ENCODE data around the gene SERPINE3.

The SERPINE3 gene

DNA sequence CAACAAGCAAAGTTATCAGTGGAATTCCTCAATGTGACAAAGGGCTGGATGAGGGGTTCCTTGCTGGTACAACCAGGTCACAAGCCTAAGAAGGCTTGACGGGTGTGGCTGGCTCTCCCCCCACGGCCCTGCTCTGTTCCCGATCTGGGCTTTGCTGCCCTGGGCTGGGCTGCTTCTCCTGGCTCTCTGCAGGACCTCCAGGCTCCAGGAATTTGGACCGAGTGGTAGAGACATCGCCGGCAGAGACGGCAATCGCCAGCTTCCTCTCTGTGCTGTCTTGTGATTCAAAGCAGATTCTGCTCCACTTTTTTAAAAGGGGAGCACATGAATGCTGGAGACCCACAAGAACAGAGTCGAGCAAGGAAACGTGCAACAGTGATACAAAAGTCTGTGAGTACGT is at the start of gene SERPINE3:
SERPINE3 (plus strand) TSS at position 338 of the 400 bp plus-strand sequence. CDS start 1,401 bp downstream, outside the sequence.
- TF ChIP-seq FOXP2 (optimal IDR thresholded peaks at IDR 0.05; ENCODE audit: control extremely low read depth, extremely low read length, insufficient read depth) (no peak), EZH2 (IDR thresholded peaks at IDR 0.05) (no peak), POLR2AphosphoS5 (IDR thresholded peaks at IDR 0.05; ENCODE audit: borderline replicate concordance, low read depth, low read length) (no peak)
- DNase-seq (ENCODE audit: low read depth, low spot score): no peak
- no peaks in the 10 kb centered on the region for H3K36me3 ChIP-seq (ENCODE audit: insufficient read depth, low read length)
- H3K9ac ChIP-seq (ENCODE audit: insufficient read length): no peak within 1 kb of the TSS
- H3K4me3 ChIP-seq: no peak within 1 kb of the TSS
- no peak within 1 kb of the TSS for H3K27ac ChIP-seq
- H3K9me3 ChIP-seq (ENCODE audit: low read depth, low read length): no peaks in the 10 kb centered on the region

DNA sequence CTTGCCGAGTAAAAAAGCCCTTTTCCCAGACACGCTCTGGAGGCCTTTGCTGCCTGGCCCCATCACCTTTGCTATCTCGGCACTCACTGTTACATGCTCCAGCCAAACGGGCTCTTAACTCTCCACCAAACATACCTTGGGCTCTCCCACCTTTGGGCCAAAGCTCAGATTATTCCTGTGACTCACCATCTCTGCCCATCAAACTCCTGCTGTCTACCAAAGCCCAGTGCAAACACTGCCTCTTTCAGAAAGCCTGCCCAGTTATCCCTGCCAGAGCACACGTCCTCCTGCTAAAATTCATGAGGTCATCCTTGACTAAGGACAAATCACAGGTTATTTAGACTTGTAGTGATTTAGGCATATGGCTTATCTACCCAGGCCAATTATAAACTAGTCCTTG is 48.1 kb upstream of the SERPINE3 start:
- no peak for TF ChIP-seq EZH2 (IDR thresholded peaks at IDR 0.05)
- no peak for TF ChIP-seq POLR2AphosphoS5 (IDR thresholded peaks at IDR 0.05; ENCODE audit: borderline replicate concordance, low read depth, low read length)
- TF ChIP-seq FOXP2 (optimal IDR thresholded peaks at IDR 0.05; ENCODE audit: control extremely low read depth, extremely low read length, insufficient read depth): no peak
- Histone ChIP-seq H3K36me3 (ENCODE audit: insufficient read depth, low read length) (no peaks in the 10 kb centered on the region), H3K4me3 (no peak overlapping the region), H3K9me3 (ENCODE audit: low read depth, low read length) (no peaks in the 10 kb centered on the region), H3K27ac (no peak overlapping the region), H3K9ac (ENCODE audit: insufficient read length) (no peak overlapping the region)
- DNase-seq (ENCODE audit: low read depth, low spot score): no peak

DNA sequence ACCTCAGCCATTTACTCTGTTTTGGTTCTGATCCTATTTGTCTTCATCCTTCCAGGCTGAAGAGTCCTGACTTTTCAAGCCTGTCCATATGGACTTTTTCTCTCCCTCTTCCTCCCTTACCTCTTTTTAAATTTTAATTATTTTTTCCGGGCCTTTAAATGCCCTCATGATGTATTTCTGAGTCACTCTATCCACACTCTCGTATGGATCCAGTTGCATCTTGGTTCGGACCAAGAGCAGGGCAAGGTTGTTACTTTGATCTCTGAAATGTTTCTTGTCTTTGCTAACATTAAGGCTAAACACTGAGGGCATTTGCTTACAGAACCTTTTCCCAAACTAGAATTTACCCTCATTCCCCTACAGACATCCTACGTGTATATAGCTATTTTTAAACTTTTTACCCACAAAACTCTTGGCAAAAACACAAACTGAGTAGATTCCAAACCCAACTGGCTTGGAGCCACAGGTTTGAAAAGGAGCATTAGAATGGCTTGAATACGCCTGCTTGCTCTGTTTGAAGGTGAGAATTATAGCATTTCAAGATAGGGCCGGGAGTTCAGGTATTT is 47.4 kb upstream of the SERPINE3 start:
- Histone ChIP-seq H3K36me3 (ENCODE audit: insufficient read depth, low read length) (no peaks in the 10 kb centered on the region), H3K27ac (no peak overlapping the region), H3K9ac (ENCODE audit: insufficient read length) (no peak overlapping the region), H3K4me3 (no peak overlapping the region), H3K9me3 (ENCODE audit: low read depth, low read length) (no peaks in the 10 kb centered on the region)
- no peak for DNase-seq (ENCODE audit: low read depth, low spot score)
- TF ChIP-seq EZH2 (IDR thresholded peaks at IDR 0.05) (no peak), FOXP2 (optimal IDR thresholded peaks at IDR 0.05; ENCODE audit: control extremely low read depth, extremely low read length, insufficient read depth) (no peak), POLR2AphosphoS5 (IDR thresholded peaks at IDR 0.05; ENCODE audit: borderline replicate concordance, low read depth, low read length) (no peak)

DNA sequence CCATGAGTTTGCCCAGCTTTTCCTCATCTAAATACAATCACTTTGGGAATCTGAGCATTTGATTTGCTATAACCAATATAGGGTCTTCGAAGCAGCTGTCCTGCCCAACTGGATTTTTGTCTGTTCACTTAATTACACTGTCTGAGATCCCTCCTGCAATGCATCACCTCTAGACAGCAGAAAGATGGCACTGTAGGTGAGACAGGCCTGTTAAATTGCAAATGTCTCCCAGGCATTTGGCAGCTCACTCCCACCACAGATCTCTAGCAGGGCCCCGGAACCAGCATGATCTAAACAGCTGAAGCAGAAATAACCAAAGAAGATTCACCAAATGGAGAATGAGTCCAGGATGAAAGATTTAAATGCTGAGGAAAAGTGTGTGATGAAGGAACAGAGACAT is 41.9 kb upstream of the SERPINE3 start:
- Histone ChIP-seq H3K9me3 (ENCODE audit: low read depth, low read length) (no peaks in the 10 kb centered on the region), H3K4me3 (no peak overlapping the region), H3K9ac (ENCODE audit: insufficient read length) (no peak overlapping the region), H3K27ac (no peak overlapping the region), H3K36me3 (ENCODE audit: insufficient read depth, low read length) (no peaks in the 10 kb centered on the region)
- DNase-seq (ENCODE audit: low read depth, low spot score): no peak
- TF ChIP-seq POLR2AphosphoS5 (IDR thresholded peaks at IDR 0.05; ENCODE audit: borderline replicate concordance, low read depth, low read length): no peak
- TF ChIP-seq FOXP2 (optimal IDR thresholded peaks at IDR 0.05; ENCODE audit: control extremely low read depth, extremely low read length, insufficient read depth): no peak
- TF ChIP-seq EZH2 (IDR thresholded peaks at IDR 0.05): no peak

DNA sequence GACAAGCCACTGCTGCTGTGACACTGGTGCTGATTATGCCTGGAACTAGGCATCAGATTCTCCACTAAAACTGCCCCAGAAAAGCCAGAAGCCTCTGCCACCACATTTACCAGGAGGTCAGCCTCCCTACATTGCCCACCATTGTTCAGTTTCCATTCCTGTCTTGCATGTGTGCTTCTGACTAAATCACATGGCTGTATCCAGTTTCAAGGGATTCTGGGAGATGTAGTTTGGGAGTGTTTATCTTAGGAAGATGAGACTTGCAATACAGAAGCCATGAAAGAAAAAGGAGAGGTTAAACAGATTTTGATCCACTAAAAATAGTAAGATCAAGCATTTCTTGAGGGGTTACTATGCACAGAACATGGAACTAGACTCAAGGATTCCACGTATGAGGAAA is 40.7 kb upstream of the SERPINE3 start:
- no peaks in the 10 kb centered on the region for H3K36me3 ChIP-seq (ENCODE audit: insufficient read depth, low read length)
- H3K9me3 ChIP-seq (ENCODE audit: low read depth, low read length): no peaks in the 10 kb centered on the region
- H3K9ac ChIP-seq (ENCODE audit: insufficient read length): no peak overlapping the region
- no peak for TF ChIP-seq POLR2AphosphoS5 (IDR thresholded peaks at IDR 0.05; ENCODE audit: borderline replicate concordance, low read depth, low read length)
- TF ChIP-seq FOXP2 (optimal IDR thresholded peaks at IDR 0.05; ENCODE audit: control extremely low read depth, extremely low read length, insufficient read depth): no peak
- no peak for TF ChIP-seq EZH2 (IDR thresholded peaks at IDR 0.05)
- no peak overlapping the region for H3K27ac ChIP-seq
- no peak for DNase-seq (ENCODE audit: low read depth, low spot score)
- H3K4me3 ChIP-seq: no peak overlapping the region

DNA sequence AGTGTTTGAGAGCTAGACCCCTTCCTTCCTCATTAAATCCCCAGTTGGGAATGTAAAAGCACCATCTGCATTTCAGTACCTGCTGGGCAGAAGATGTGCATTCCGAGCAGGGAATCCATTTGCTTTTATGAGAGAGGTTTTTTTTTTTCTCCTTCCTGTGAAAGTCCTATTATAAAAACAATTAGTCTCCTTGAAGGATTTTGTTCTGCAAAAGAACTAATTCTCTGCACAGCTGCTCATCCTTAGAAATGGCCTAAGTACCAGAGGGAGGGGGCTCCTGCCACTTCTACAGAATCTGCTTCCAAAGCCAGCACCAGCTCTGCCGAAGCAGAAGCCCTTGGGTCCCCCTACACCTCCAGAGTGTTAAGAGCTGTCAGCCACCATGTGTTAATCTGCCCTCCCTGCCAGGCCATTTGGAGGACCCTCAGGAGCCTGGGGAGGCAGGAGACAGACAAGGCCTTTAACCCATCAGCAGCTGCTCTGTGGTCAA is 36.4 kb upstream of the SERPINE3 start:
- H3K9me3 ChIP-seq (ENCODE audit: low read depth, low read length): no peaks in the 10 kb centered on the region
- H3K4me3 ChIP-seq: no peak overlapping the region
- no peak overlapping the region for H3K27ac ChIP-seq
- TF ChIP-seq POLR2AphosphoS5 (IDR thresholded peaks at IDR 0.05; ENCODE audit: borderline replicate concordance, low read depth, low read length) (no peak), FOXP2 (optimal IDR thresholded peaks at IDR 0.05; ENCODE audit: control extremely low read depth, extremely low read length, insufficient read depth) (no peak), EZH2 (IDR thresholded peaks at IDR 0.05) (no peak)
- H3K36me3 ChIP-seq (ENCODE audit: insufficient read depth, low read length): no peaks in the 10 kb centered on the region
- no peak overlapping the region for H3K9ac ChIP-seq (ENCODE audit: insufficient read length)
- DNase-seq (ENCODE audit: low read depth, low spot score): no peak

DNA sequence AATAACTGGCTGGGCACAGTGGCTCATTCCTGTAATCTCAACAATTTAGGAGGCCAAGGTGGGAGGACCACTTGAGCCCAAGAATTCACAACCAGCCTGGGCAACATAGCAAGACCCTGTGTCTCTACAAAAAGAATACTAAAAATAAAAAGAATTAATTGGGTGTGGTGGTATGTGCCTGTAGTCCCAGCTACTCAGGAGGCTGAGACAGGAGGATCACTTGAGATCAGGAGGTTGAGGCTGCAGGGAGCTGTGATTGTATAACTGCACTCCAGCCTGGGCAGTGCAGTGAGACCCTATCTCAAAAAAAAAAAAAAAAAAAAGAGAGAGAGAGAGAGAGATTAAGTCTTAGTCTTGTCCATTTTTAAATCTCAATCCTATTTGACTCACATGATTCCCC is 35.6 kb upstream of the SERPINE3 start:
- Histone ChIP-seq H3K9me3 (ENCODE audit: low read depth, low read length) (no peaks in the 10 kb centered on the region), H3K4me3 (no peak overlapping the region), H3K36me3 (ENCODE audit: insufficient read depth, low read length) (no peaks in the 10 kb centered on the region), H3K27ac (no peak overlapping the region), H3K9ac (ENCODE audit: insufficient read length) (no peak overlapping the region)
- TF ChIP-seq FOXP2 (optimal IDR thresholded peaks at IDR 0.05; ENCODE audit: control extremely low read depth, extremely low read length, insufficient read depth) (no peak), POLR2AphosphoS5 (IDR thresholded peaks at IDR 0.05; ENCODE audit: borderline replicate concordance, low read depth, low read length) (no peak), EZH2 (IDR thresholded peaks at IDR 0.05) (no peak)
- DNase-seq (ENCODE audit: low read depth, low spot score): no peak

DNA sequence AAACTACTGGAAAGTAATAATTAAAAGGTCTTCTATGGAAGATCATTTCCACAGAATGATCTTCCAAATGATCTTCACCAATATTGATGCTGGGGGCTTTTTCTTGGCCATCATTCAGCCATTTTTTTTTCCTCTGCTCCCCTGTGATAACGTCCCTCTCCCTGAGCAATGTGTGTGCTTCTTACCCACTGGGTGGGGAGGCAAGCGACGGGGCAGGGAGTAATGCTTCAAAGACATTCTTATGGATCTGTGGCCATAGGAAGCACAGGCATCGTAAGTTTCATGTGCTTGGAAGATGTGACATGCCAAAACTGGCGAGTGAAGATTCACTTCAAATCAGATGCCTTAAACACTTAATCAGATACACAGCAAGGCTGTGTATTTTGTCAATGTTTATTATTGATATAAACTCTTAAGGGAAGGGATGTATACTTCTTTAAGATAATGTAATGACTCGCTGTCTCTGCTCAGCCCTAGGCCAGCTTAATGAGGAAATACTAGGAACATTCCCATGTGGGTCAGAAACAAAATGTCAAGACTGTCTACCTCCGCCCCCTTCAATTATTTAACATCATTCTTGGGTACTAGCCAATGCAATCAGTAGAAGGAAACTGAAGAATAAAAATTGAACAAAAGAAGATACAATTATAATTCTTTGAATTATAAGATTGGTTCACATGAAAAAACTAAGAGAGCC is 34.1 kb upstream of the SERPINE3 start:
- Histone ChIP-seq H3K4me3 (no peak overlapping the region), H3K9ac (ENCODE audit: insufficient read length) (no peak overlapping the region), H3K27ac (no peak overlapping the region), H3K36me3 (ENCODE audit: insufficient read depth, low read length) (no peaks in the 10 kb centered on the region), H3K9me3 (ENCODE audit: low read depth, low read length) (no peaks in the 10 kb centered on the region)
- DNase-seq (ENCODE audit: low read depth, low spot score): no peak
- TF ChIP-seq FOXP2 (optimal IDR thresholded peaks at IDR 0.05; ENCODE audit: control extremely low read depth, extremely low read length, insufficient read depth): no peak
- TF ChIP-seq POLR2AphosphoS5 (IDR thresholded peaks at IDR 0.05; ENCODE audit: borderline replicate concordance, low read depth, low read length): no peak
- TF ChIP-seq EZH2 (IDR thresholded peaks at IDR 0.05): no peak

All from SK-N-MC (cell line).